ENCODE data around the gene TMEM45A.
"Not testable (repeated sequence)": the region's sequence is repeated elsewhere in the genome, so short reads cannot be mapped to it uniquely, and the experiment has no call there.

The TMEM45A gene

GRCh38 chr3:100578646-100579045, 86.2 kb downstream of the TMEM45A start:
- no peak for DNase-seq

- no peak for DNase-seq
Observed at GRCh38 chr3:100580147-100580546, 87.7 kb downstream of the TMEM45A start.

DNA sequence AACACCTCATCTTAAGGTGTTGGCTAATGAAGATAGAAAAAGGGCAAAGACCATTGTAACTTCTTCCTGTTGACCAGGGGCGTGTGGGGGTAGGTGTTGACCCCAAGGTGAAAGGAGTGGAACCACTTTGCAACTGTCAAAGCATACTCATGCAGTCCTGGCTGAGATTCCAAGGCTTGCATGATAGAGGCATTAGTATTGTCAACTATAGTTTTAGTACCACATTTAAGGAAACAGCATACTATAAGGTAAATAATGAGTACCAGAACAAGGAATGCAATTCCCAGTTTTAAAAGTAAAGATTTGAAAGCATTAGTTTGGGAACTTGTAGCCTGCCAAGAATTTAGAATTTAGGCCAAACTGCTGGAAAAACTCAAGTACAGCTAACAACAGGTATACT, 89.2 kb downstream of the TMEM45A start:
- DNase-seq = no peak

- DNase-seq = not testable (repeated sequence)
Observed at GRCh38 chr3:100582157-100582556, 89.7 kb downstream of the TMEM45A start.

GRCh38 chr3:100584101-100584660, 91.8 kb downstream of the TMEM45A start:
- no peak for DNase-seq

- DNase-seq = no peak
Observed at GRCh38 chr3:100586832-100587231, 94.4 kb downstream of the TMEM45A start.

DNA sequence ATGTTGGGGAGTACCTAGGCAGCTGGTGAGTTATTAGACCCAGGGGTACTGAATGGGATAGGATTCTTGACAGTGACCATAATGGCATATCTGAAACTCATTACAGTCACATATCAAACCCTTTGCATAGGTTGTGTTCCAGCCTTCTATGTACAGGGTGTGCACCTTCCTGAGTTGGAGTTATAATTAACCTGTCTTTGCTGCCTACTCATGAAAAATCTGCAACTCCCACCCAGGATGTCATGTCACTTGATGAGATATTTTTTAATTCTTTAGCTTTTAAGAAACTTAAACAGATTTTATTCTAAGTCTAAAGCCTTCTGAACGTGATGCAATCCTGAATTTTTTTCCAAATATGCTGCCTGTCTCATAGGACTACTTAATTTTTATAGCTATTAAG, 95.8 kb downstream of the TMEM45A start:
- DNase-seq = no peak

DNA sequence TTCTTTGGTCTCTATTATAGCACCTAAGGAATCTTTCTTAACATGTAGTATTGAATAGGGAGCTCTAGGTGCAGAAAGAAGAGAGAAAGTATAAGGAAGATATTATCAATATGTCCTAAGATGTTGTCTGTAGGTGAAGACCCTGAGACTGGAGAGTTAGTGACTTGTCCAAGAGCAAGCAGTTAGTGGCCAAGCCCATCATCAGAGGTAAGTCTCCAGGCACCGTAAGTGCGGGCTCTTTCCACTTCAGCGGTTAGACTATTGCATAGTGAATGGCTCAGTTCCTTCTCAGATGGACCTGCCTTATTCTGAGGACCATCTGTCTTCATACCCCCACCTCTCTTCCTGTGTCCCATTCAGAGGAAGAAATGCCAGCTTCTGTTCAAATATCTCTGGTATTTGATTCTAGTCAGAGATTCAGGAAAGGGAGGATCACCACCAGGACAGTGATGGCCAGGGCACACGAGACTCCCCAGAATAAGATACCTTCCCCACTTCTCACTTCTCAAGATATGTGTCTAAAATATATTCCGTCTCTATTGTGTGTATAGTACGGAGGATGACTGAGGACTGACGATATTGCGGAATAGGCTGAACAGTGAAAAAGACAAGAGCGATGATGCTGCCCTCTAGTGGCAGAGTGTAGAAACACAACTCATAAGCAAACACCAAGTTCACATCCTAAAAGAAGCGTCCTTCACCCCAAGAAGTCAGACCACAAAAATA, 97.9 kb downstream of the TMEM45A start:
- peak; percentile 55 to 74 for DNase-seq

DNA sequence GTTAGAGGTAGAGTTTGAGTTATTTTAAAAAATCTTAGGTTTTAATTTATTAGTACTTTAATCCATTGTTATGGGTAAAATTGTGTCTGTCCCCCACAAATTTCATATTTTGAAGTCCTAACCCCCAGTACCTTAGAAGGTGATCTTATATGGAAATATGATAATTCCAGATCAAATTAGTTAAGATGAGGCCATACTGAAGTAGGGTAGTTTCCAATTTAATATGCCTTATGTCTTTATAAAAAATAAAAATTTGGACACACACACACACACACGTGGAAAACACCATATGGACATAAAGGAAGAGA, 98.4 kb downstream of the TMEM45A start:
- no peak for DNase-seq

GRCh38 chr3:100591411-100591810, 99.0 kb downstream of the TMEM45A start:
- no peak for DNase-seq

GRCh38 chr3:100600181-100601042, 108.0 kb downstream of the TMEM45A start:
- no peak for DNase-seq

DNA sequence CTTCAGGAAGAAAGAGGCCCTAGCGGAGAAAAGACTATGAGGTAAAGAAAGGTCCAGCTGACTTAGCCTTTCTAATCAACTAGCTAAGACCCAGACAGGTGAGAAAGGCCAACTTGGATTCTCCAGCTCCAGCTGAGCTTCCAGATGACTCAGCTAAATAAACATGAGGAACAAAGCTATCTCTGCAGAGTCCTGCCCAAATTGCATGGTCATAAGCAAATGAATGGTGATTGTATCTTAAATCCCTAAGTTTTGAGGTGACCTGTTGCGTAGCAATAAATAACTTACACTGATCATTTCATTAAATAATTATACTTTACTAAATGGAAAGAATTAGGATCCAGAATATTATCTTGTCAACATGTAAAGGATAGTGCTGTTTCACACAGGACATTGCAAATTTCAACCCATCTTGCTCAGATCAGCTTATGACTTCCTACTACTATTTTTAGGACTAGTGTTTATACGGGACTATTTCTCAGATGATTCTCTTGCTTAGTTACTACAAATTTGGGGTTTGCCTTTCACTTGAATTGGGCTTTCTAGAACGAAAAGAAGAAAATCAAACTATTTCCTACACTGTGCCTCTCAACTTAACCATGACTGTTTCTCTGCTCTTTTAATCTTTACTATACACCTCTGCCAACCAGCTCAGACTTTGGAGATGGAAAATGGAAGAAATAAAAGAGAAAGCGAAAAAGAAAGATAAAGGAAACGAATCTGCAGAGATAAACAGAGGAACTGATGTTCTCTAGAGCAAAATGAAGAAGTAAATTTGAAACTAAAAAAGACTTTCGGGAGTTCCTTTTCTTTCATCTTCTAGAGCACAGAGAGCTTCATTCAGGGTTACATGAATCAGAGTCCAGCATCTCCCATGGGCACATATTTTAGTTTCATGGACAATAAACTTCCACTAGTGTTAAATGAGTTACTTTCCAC, 110.4 kb downstream of the TMEM45A start:
- no peak for DNase-seq

DNA sequence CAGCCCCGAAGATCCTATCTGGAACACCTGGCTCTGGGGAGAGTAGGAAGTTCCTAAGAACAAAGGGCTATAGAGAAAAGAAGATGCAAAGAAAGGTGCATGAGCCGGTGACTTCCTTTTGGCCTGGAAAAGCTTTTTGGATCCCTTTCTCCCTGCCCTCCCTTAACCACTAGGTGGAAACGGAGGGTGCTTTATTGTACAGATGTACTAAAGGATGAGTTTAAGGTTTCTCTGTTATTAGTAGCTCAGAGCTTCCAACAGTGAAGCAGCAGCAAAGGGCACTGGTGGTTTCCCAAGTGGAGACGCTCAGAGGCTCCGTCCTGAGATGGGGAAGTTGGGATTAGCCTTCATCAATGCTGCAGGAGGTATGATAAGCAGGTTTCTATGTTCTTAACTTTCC, 111.0 kb downstream of the TMEM45A start:
- DNase-seq = no peak

DNA sequence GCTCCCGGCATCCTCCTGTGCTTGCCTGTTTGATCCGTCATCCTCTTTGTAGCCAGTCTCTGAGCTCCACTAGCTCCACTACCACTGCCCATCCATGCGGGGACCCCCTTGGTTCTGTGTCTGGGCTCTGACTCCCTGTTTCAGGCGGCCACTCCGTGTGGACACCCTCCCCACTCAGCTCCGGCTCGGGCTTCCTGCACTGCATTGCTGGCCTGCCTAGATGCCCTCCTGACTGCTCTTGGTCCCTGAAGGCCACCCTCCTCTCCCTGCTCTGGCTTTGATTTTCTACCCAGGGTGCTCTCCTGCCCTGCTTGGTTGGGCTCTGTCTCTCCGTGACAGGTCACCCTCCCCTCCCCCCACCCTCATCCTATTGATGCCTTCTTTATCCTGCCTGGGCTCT, 112.9 kb downstream of the TMEM45A start:
- DNase-seq = no peak

DNA sequence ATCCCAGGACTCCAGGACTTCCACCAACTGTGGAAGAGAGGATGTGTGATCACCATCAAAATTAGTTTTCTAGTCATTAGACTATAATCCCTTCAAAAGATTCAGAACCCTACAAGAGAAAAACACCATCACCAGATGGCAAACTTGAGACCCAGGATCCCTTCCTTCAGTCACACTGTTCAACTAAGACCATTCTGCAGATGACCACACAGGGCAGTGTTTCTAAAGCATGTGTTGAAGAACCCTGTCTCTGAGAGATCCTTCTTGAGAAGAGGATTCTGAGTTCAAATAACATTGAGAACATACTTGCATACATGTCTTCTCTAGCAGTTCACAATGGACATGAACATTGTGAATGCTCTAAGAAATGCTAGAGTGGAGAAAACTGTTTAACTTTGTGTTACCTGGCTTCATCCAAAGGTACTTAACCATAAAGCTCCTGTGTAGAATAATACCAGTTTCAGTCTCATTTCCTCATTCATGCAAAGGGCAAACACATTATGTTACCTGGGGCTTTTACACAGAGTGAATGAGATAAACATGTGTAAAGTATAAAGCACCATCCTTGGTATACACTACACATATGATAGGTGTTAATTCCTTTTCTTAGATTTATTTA, 114.6 kb downstream of the TMEM45A start:
- DNase-seq = no peak

- DNase-seq = no peak
Observed at GRCh38 chr3:100609305-100609704, 116.9 kb downstream of the TMEM45A start, which contains the start of gene ADGRG7. Gene ADGRG7, plus strand, starts transcription at chr3:100609601. Its CDS starts 256 bp downstream, at chr3:100609857.

DNA sequence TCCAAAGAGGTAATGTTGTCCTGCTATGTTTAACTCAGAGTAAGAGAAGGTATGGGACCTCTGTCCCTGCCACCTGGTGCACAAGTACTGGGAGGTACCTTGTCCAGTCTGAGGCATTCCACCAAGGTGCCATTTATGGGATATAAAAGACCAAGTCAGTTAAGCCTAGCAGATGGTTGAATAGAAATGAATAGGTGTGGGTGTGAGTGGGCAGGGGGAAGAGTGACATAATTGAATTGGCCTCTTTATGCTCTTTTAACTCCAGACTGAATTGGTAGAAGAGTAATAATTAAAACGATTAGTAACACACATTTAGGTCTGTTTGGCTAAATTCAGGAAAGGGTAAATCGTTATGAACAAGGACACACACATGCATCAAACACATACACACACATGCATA, 117.5 kb downstream of the TMEM45A start:
- no peak for DNase-seq

DNA sequence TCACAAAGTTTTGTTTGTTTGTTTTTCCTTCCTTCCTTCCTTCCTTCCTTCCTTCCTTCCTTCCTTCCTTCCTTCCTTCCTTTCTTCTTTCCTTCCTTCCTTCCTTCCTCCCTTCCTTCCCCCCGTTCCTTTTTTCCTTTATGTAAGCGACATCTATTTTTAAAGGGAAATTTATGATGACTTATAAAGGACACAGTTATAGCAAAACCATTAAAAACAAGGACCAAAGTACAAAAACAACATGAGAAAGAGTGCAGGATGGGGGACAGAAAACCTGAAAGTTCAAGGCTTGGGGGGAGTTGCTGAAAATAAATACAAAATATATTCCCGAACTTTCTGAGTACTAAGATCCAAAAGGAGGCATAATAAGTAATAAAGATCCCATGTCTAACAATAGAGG, 118.8 kb downstream of the TMEM45A start:
- no peak for DNase-seq

- DNase-seq = no peak
Observed at GRCh38 chr3:100613721-100614390, 121.4 kb downstream of the TMEM45A start.

DNA sequence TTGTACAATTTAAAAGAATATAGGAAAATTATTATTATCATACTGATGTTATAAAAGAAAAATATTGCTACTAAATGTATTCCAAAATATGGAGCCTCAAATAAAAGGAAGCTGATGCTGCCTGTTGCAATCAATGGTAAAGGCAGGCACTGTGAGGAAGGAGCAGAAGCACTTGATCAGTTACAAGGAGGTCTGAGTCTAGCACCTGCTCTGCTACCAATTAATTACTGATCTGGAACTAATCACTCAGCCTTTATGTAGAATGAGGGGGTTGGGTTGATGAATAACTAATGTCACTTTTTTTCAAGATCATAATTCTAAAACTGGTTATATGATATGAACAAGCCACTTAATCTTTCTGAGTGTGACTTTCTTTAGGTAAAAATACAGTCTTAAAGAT, 122.5 kb downstream of the TMEM45A start:
- no peak for DNase-seq

DNA sequence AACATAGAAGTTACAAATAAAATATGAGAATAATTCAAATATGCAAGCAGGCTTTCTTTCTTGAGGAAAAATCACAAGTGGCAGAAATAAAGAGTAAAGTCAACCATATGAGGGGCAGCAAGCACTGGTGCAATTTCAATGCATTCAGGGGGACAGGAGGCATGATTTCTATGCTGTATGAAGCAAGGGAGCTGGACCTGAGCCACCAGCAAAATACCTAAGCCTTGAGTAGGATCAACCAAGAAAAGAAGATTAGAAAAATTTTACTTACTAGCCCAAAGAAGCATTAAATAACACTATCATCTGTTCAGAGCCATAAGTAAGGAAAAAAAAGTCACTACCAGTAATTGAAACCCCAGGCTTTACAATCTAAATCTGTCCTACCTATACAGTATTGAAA, 123.3 kb downstream of the TMEM45A start:
- no peak for DNase-seq

DNA sequence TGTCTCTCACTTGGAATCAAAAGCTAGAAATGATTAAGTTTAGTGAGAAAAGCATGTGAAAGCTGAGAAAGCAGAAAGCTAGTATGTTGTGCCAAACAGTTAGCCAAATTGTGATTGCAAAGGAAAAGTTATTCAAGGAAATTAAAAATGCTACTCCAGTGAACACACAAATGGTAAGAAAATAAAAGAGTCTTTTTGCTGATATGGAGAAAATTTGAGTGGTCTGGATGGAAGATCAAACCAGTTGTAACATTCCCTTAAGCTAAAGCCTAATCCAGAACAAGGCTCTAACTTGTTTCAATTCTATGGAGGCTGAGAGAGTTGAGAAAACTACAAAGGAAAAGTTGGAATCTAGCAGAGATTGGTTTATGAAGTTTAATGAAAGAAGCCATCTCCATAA, 128.8 kb downstream of the TMEM45A start:
- no peak for DNase-seq

Data from CD4-positive, alpha-beta T cell treated with Interferon alpha-2 for 1 hour (primary cell).